Dermis blood vessel endothelial cell (primary cell): ENCODE results near the gene ZBTB48. TPM values are rescaled to one million over a fixed set of nuclear protein-coding genes. Genes with fewer than 3 reads are reported as not detected.
"Not testable (repeated sequence)": the region's sequence is repeated elsewhere in the genome, so short reads cannot be mapped to it uniquely, and the experiment has no call there.

Experiments
- DNase-seq: peaks from one replicate; pipeline ENCODE4 v3.0.0; 2010
- total RNA-seq: library from RNA; depleted of rRNA; stranded (reverse); fragments of >200 nt; gene quantifications from 2 replicates; pipeline ENCODE4 v1.2.3, GENCODE V29; 2014

ZBTB48 gene
- total RNA-seq, 1 donor from 2014 or later, result 22.5 TPM

GRCh38 chr1:6635910-6636760, 56.3 kb downstream of the ZBTB48 start:
- no peak for DNase-seq

DNA sequence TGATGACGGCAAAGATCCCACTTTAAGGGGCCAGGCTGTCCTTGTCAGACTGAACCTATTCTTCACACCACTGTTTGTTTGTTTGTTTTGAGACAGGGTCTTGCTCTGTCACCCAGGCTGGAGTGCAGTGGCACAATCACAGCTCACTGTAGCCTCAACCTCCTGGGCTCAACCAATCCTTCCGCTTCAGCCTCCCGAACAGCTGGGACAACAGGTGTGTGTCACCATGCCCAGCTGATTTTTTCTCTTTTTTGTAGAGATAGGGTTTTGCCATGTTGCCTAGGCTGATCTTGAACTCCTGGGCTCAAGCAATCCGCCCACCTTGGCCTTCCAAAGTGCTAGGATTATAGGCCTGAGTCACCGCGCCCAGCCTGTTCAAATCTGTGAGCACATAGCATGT, 57.0 kb downstream of the ZBTB48 start:
- not testable (repeated sequence) for DNase-seq

GRCh38 chr1:6637770-6638169, 58.0 kb downstream of the ZBTB48 start:
- DNase-seq, result no peak

GRCh38 chr1:6638226-6638625, 58.4 kb downstream of the ZBTB48 start:
- DNase-seq, result no peak

Other genes starting within 250 kb of the ZBTB48 start
- 17.5 and 33.7 TPM in 2 replicates for gene ACOT7, start 186.2 kb upstream of the ZBTB48 start, total RNA-seq
- 9.9 and 14.1 TPM in 2 replicates for gene HES2, start 160.1 kb upstream of the ZBTB48 start, total RNA-seq
- gene ESPN, start 155.2 kb upstream of the ZBTB48 start, total RNA-seq, result 0.60 and 0.68 TPM in 2 replicates
- 8.0 and 17.4 TPM in 2 replicates for gene TNFRSF25, start 113.8 kb upstream of the ZBTB48 start, total RNA-seq
- gene PLEKHG5, start 88.3 kb upstream of the ZBTB48 start, total RNA-seq, result 36.9 and 50.9 TPM in 2 replicates
- 27.1 and 30.6 TPM in 2 replicates for gene NOL9, start 25.5 kb upstream of the ZBTB48 start, total RNA-seq
- gene TAS1R1, start 24.7 kb upstream of the ZBTB48 start, total RNA-seq, result under 0.01 TPM in 1 of 2 replicates, not detected in the other
- gene KLHL21, start 22.9 kb downstream of the ZBTB48 start, total RNA-seq, result 25.9 and 31.7 TPM in 2 replicates
- gene PHF13, start 33.7 kb downstream of the ZBTB48 start, total RNA-seq, result 10.2 and 16.7 TPM in 2 replicates
- gene THAP3, start 44.9 kb downstream of the ZBTB48 start, total RNA-seq, result 19.9 and 23.5 TPM in 2 replicates
- 38.6 and 52.1 TPM in 2 replicates for gene DNAJC11, start 121.8 kb downstream of the ZBTB48 start, total RNA-seq
- 52.7 and 58.4 TPM in 2 replicates for gene CAMTA1, start 205.5 kb downstream of the ZBTB48 start, total RNA-seq